HG03432 (cell line): Measurements from ENCODE around the gene SLC7A8.

ENCODE experiments used
- ATAC-seq: cut with Tn5 transposase; IDR thresholded peaks from one replicate; pipeline ENCODE4 v1.9.1; 2021; ENCODE audit warnings: mild to moderate bottlenecking, moderate library complexity; ENCODE audit not compliant: unreplicated experiment

The SLC7A8 gene

GRCh38 chr14:23183158-23183470, 346 bp downstream of the SLC7A8 start:
- ATAC-seq: no peak

- ATAC-seq: no peak
These were observed 895 bp downstream of the SLC7A8 start for GRCh38 chr14:23182372-23183157.

DNA sequence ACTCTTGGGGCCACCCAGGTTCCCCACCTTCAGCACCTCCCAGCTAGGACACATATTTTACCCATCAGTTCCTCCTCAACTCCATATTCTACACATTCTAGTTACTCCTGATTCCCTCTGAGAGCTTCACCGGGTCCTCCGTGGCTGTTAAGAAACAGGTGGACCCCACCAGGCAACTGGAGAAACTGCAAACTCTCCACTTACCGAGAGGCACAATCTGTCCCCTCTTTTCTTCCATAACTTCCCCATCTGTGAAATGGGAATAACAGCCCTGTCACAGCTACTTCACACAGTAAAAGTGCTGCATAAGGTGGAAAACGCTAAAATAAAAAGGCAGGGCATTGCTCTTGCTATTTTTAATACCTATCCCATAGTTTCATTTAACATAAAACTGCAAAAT, 1.5 kb downstream of the SLC7A8 start:
- ATAC-seq: no peak

- ATAC-seq: no peak
These were observed 2.0 kb downstream of the SLC7A8 start for GRCh38 chr14:23181453-23181852.

GRCh38 chr14:23177181-23177580, 6.3 kb downstream of the SLC7A8 start:
- ATAC-seq: no peak

DNA sequence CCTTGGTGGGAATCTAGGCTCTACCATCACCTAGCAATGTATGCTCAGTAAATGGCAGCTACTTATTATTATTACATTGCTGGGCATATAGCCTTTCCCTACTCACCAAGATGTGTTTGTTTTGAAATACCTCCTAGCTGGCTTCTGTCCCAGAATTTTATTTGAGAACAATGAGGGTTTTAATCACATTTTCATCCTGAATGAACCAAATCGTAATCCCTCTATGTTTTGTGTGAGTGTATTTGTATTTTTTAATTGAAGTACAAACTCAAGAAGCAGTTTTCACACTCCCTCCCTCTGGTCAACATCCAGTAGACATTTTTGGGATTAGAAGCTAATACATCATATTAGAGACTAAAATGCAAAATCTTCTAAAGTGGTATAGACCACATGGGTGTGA, 7.6 kb downstream of the SLC7A8 start:
- ATAC-seq: no peak

DNA sequence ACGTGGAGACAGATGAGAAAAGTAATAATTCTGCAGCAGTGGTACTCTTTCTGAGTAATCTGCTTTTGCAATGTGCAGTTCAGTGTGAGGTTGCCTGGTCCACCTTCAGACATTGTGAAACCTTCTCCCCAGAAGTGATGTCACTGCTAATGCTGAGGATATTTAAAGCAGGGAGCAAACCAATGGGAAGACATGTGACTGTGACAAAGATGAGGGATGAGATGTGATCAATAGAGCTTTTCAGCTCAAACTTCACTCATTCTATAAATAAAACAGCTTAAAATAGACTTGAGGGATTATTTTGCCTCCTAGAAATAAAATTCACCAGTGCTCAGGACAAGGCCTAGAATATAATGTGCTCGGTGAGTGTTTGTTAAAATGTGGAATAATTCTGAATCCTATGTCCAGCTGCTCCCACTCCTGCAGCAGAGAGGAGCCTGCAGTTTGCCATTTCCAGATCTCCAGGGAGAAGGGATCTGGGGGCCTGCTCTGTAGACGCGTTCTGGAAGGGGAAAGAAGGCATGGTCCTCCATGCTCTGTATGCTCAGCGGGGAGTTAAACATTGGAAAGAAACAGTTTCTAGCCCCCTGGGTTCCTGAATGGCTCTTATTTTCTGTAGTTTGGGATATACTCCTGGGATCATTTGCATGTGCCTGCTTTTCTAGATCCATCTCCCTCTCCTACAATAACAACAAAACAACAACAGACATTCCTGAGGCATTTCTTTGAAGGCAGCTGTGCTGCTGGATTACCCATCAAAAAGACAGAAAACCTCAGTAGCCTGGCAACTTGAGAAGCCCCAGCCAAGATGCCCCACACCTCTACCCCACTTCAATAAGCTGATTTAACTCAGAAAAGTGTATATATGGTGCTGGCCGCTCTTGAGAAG, 8.9 kb downstream of the SLC7A8 start:
- ATAC-seq: no peak

- no peak for ATAC-seq
These were observed 9.7 kb downstream of the SLC7A8 start for GRCh38 chr14:23173796-23174195.

DNA sequence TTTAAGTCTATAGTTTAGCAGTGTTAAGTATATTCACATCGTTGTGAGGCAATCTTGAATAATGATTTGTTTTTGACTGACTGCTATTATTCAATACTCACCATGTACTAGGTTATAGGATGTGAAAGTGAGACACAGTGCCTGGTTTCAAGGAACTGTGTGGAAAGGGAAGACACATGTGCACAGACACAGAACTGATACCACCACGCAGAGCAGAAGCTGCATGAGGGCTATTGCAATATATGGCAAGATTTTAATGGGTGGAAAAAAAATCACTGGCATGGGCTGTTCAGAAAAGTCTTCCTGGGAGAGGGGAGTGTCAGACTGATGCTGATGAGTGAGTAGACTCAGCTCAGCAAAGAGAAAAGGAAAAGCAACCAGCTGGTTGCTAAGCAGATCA, 10.4 kb downstream of the SLC7A8 start:
- no peak for ATAC-seq

GRCh38 chr14:23172574-23172973, 10.9 kb downstream of the SLC7A8 start:
- ATAC-seq: no peak

DNA sequence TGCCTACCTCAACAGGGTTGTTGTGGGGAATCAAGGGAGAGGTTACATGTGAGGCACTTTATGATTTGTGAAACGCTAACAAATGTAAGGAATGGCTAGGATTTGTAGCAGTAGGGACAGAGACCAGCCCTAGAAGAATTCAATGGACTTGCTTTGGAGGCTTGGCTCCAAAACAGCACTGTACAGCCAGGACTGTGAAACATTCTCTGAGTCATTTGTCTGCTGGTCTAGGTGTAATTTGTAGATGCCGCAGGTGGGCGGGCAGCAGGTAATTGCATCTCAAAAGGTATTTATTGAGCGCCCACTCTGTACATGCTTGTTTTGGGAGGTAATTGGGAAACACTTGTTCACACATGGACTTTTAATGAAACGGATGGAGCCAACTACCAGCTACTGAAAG, 11.4 kb downstream of the SLC7A8 start:
- no peak for ATAC-seq

- ATAC-seq: no peak
These were observed 12.1 kb downstream of the SLC7A8 start for GRCh38 chr14:23171222-23171975.

DNA sequence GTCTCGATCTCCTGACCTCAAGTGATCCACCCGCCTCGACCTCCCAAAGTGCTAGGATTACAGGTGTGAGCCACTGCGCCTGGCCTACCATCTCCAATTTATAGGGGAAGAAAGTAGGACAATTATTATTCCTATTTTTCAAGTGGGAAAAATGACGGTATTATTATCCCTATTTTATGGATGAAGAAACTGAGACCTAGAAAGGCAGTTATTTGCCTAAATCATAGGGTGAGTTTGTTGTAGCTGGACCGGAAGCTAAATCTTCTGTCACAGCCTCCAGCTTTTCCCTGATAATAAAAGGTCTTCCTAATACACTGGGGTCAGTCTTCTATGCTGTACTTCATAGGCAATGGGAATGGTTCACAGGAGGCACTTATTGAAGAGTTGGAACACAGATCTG, 13.8 kb downstream of the SLC7A8 start:
- ATAC-seq: no peak

DNA sequence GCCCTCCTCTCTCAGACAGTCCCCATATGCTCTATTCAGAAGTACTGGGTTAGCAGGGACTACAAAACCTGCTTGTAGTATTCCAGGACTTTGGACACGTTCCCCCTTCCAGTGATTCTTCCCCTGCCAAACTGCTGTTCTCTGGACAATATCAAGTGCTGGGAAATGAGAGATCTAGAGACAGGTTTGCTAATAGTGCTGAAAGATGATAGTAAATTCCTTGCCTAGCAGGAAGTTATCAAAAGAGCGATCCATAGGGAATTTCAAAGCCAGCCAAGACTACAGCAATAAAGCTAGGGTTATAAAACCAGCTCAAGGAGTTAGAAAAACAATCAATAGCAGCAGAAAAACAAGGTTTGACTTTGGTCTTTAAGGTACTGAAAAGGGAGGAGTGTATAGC, 15.2 kb downstream of the SLC7A8 start:
- ATAC-seq: no peak

GRCh38 chr14:23167116-23167847, 16.2 kb downstream of the SLC7A8 start:
- ATAC-seq: no peak

GRCh38 chr14:23164949-23165348, 18.5 kb downstream of the SLC7A8 start:
- no peak for ATAC-seq

DNA sequence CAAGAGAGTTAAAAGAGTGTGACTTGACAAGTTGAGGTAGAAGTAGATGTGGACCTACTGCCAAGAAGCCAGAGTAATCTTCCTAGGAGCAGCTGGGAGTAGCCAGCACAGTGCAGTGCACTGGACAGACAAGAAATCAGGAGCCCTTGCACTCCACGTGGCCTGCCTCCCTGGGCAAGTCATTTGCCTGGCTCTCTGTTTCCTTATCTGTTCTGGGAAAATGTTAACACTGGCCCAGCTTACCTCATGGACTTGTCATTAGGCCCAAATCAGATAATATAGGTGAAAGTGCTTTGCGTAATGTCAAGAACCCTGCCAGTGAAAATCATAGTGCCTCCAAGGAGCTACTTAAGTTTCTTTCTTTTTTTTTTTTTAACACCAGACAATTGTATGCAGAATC, 19.2 kb downstream of the SLC7A8 start:
- ATAC-seq: no peak

DNA sequence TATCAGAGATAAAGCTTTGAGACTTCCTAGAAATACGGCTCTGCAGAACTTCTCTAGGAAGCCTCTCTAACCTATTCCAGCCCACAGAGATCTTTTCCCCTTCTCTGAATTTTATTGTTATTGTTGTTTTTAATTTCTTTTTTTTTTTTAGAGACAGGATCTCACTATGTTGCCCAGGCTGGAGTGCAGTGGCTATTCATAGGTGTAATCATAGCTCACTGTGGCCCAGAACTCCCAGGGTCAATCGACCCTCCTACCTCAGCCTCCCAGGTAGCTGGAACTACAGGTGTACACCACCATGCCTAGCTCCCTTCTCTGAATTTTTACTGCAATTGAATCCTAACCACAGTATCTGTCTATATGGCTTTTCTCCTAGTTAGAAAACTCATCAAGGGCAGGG, 19.6 kb downstream of the SLC7A8 start:
- no peak for ATAC-seq

GRCh38 chr14:23162800-23163199, 20.7 kb downstream of the SLC7A8 start:
- no peak for ATAC-seq

DNA sequence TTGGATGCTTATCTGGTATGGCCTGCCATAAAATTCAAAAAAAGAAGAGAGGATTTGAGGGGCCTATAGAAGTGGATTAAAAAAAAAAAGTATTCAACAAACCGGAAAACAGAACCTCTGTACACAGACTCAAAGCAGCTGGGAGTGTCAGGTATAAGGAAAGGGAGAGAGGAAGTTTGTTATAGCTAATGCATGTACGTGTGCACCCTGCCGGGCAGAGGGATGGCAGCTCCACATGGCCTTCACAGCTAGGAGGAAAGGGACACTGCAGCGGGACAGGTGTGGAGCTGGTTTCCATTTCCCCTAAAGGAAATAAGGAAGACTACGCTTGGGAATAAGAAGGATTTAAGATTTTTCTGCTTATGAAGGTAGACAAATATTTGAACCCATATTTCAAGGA, 21.5 kb downstream of the SLC7A8 start:
- no peak for ATAC-seq

DNA sequence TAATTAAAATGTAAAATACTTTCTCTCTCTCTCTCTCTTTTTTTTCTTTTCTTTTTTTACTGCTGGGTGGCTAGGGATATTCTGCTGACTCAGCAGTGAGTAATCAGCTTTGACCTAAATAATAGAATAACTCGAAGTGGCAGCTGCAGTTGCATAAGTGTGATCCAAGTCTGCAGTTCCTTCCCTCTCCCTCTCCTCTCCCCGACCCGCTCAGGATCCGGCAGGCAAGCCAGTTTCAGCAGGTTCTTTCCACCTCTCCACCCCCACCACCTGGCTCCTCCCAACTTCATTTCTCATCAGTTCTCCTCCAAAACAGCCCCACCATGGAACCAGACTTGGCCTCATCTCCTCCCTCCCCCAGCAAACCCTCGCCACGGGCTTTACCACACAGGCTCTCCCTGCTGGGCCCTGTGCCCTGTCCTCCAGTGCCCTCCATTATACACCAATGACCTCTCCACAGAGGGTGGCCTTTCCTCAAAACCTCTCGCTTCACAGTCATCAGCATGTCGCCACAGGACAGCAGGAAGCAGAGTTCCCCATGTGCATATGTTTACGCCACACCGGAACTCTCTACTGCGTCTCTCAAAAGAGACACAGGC, 22.4 kb downstream of the SLC7A8 start:
- no peak for ATAC-seq
